Kidney epithelial cell (primary cell): ENCODE results near the gene DUSP5. TPM values are rescaled to one million over a fixed set of nuclear protein-coding genes. Genes with fewer than 3 reads are reported as not detected.
"Not testable (repeated sequence)": the region's sequence is repeated elsewhere in the genome, so short reads cannot be mapped to it uniquely, and the experiment has no call there.

Experiments
- DNase-seq: peaks from one replicate; pipeline ENCODE4 v3.0.0-alpha.2; 2010; ENCODE audit warnings: low read depth
- H3K27me3 ChIP-seq: 2 replicates; pipeline ENCODE4 v1.6.0; 2011; ENCODE audit warnings: low read length; ENCODE audit not compliant: control insufficient read depth, insufficient read depth
- H3K36me3 ChIP-seq: 2 replicates; pipeline ENCODE4 v1.5.1; 2011; ENCODE audit warnings: low read length; ENCODE audit not compliant: control insufficient read depth, insufficient read depth
- H3K4me3 ChIP-seq: 2 replicates; pipeline ENCODE4 v1.5.1; 2011; ENCODE audit warnings: low read depth, mild to moderate bottlenecking, control low read depth, low read length
- CTCF ChIP-seq: IDR thresholded peaks from 2 replicates; pipeline ENCODE4 v1.5.1; 2011; ENCODE audit warnings: mild to moderate bottlenecking, moderate library complexity, low read length, control low read depth, inconsistent platforms; ENCODE audit not compliant: insufficient read depth, poor library complexity, severe bottlenecking
- total RNA-seq: library from RNA; depleted of rRNA; stranded (reverse); fragments of >200 nt; gene quantifications from 2 replicates; pipeline ENCODE4 v1.2.3, GENCODE V29; 2015

DUSP5 gene
- total RNA-seq, 1 donor from 2014 or later, result 88.4 TPM

- H3K36me3 ChIP-seq, result no peaks in the 10 kb centered on the region
- H3K27me3 ChIP-seq, result no peaks in the 10 kb centered on the region
- no peak for DNase-seq
- TF ChIP-seq CTCF, result no peak
- H3K4me3 ChIP-seq, result no peak overlapping the region
Observed at GRCh38 chr10:110524179-110524858, 26.6 kb downstream of the DUSP5 start.

- no peak overlapping the region for H3K4me3 ChIP-seq
- no peak for DNase-seq
- TF ChIP-seq CTCF, result no peak
- H3K27me3 ChIP-seq, result no peaks in the 10 kb centered on the region
- no peaks in the 10 kb centered on the region for H3K36me3 ChIP-seq
Observed at GRCh38 chr10:110524859-110525232, 27.1 kb downstream of the DUSP5 start.

GRCh38 chr10:110525349-110526260 is 27.9 kb downstream of the DUSP5 start:
- Histone ChIP-seq H3K36me3 (no peaks in the 10 kb centered on the region), H3K4me3 (no peak overlapping the region), H3K27me3 (no peaks in the 10 kb centered on the region)
- no peak for TF ChIP-seq CTCF
- no peak for DNase-seq

GRCh38 chr10:110527731-110528171 is 30.0 kb downstream of the DUSP5 start:
- TF ChIP-seq CTCF, result no peak
- H3K36me3 ChIP-seq, result no peaks in the 10 kb centered on the region
- no peak for DNase-seq
- no peak overlapping the region for H3K4me3 ChIP-seq
- no peaks in the 10 kb centered on the region for H3K27me3 ChIP-seq

- H3K36me3 ChIP-seq, result no peaks in the 10 kb centered on the region
- no peak for TF ChIP-seq CTCF
- no peaks in the 10 kb centered on the region for H3K27me3 ChIP-seq
- no peak overlapping the region for H3K4me3 ChIP-seq
- DNase-seq, result no peak
Observed at GRCh38 chr10:110528224-110528996, 30.7 kb downstream of the DUSP5 start.

- not testable (repeated sequence) for H3K27me3 ChIP-seq, H3K4me3 ChIP-seq, DNase-seq, H3K36me3 ChIP-seq
Observed at GRCh38 chr10:110528997-110529524, 31.4 kb downstream of the DUSP5 start.
